22Rv1 (cell line): ENCODE data around the gene UMODL1.

Experiments
- CTCF ChIP-seq: fragments of 450-650 bp; IDR thresholded peaks from 2 replicates; pipeline ENCODE4 v1.5.1; 2017; ENCODE audit warnings: mild to moderate bottlenecking
- ZFX ChIP-seq: fragments of 450-650 bp; IDR thresholded peaks from 2 replicates; pipeline ENCODE4 v1.6.1; 2017; ENCODE audit warnings: antibody characterized with exemption, borderline replicate concordance

GRCh38 chr21:42175110-42175710 is 104.1 kb downstream of the UMODL1 start:
- TF ChIP-seq CTCF (no peak), ZFX (no peak)
